Right ventricle myocardium superior (tissue), 1 donor: ENCODE measurements around the gene RAB14. TPM values are rescaled to one million over a fixed set of nuclear protein-coding genes. Genes with fewer than 3 reads are reported as not detected.

Experiments
- ATAC-seq: fragments of 200-7000 bp; cut with Tn5 transposase; one replicate; pipeline ENCODE4 v1.9.1; 2020; ENCODE audit warnings: mild to moderate bottlenecking; ENCODE audit not compliant: poor library complexity
- DNase-seq: peaks from one replicate; pipeline ENCODE4 v3.0.0-alpha.2; 2020
- intact Hi-C: fragments of 100-400 bp; cut with DNase I; formaldehyde crosslinking; loops from one replicate; pipeline ENCODE4 v1.11.2; 2022
- total RNA-seq: library from RNA; stranded (reverse); fragmentation: NEBNext Ultra II Directional; extraction: Animal tissue kit (Norgen Biotek cat#: 25700); gene quantifications from one replicate; pipeline ENCODE4 v1.2.1, GENCODE V29; 2021
- donor health status: DM: no; HTN: yes; CAD: no; lungs with severe emphysema.

RAB14 gene
- total RNA-seq, 1 donor from 2014 or later: 53.3 TPM

GRCh38 chr9:121178676-121179372 is 22.8 kb downstream of the RAB14 start:
- intact Hi-C loops: no loop called here
- ATAC-seq (no peak), DNase-seq (no peak)

DNA sequence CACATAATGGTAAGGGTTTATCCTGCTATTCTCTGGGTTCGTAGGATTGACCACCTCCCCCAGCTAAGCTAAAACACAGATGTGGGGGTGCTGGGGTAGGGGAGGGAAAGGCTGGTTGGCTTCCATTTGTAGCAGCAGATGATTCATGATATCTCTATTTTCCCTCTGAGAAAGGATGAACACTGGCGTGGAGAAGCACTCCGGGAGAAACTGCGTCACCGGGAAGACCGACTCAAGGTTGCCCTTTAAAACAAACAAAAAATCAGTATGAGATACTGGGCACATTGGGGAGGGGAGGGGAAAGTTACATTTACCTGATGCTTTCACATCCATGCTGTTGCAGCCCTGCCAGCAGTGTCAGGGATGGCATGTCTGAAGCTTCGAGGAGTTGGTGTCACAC is 28.2 kb downstream of the RAB14 start:
- intact Hi-C loops: no loop called here
- ATAC-seq (no peak), DNase-seq (no peak)

GRCh38 chr9:121172726-121173487 is 28.8 kb downstream of the RAB14 start:
- intact Hi-C loops: no loop called here
- ATAC-seq (no peak), DNase-seq (no peak)

GRCh38 chr9:121171236-121171635 is 30.4 kb downstream of the RAB14 start:
- DNase-seq (no peak), ATAC-seq (no peak)
- intact Hi-C loops: no loop called here

GRCh38 chr9:121169094-121169601 is 32.5 kb downstream of the RAB14 start:
- ATAC-seq (peak; percentile 63), DNase-seq (no peak)
- intact Hi-C loops: no loop called here

DNA sequence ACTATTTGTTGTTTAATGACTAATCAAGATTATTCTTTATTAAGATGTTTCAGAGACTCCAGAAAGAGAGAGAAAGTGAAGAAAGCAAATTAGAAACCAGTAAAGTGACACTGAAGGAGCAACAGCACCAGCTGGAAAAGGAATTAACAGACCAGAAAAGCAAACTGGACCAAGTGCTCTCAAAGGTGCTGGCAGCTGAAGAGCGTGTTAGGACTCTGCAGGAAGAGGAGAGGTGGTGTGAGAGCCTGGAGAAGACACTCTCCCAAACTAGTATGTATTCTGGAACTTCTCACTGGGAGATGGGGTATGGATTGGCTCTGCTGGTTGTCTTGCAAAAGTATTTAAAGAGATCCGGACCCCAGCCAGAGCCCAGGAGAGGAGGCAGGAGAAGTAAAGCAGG is 33.6 kb downstream of the RAB14 start:
- DNase-seq (no peak), ATAC-seq (no peak)
- intact Hi-C loops: no loop called here

GRCh38 chr9:121160025-121160424 is 41.6 kb downstream of the RAB14 start:
- intact Hi-C loops: no loop called here
- ATAC-seq (no peak), DNase-seq (no peak)

- ATAC-seq (no peak), DNase-seq (no peak)
- intact Hi-C loops: no loop called here
Observed at GRCh38 chr9:121157939-121158338, 43.7 kb downstream of the RAB14 start.

DNA sequence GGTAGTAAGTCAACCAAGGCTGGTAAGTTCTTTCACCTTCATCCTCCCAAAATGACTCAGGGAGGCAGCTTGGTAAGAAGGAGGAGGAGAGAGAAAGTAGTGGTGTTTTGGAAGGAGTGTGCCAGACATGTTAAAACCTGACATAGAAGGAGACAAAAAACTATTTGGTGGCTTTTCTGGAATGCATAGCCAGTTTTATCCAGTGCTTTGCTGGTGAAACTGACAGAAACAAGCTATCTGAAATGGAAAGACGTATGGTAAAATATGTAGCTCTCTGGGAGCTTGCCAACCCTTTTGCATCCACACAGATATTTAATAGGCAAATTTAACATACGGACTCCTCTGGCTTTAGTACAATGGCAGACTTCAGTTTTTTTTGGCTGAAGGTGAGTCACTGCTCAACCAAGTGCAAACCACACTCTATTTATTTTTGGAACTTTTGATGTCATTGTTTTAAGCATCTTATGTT is 45.4 kb downstream of the RAB14 start:
- intact Hi-C loops: no loop called here
- no peak for DNase-seq
- ATAC-seq: no peak

- intact Hi-C loops: no loop called here
- no peak for DNase-seq
- no peak for ATAC-seq
Observed at GRCh38 chr9:121154782-121155181, 46.9 kb downstream of the RAB14 start.

- intact Hi-C loops: no loop called here
- no peak for DNase-seq
- no peak for ATAC-seq
Observed at GRCh38 chr9:121153642-121154041, 48.0 kb downstream of the RAB14 start.

DNA sequence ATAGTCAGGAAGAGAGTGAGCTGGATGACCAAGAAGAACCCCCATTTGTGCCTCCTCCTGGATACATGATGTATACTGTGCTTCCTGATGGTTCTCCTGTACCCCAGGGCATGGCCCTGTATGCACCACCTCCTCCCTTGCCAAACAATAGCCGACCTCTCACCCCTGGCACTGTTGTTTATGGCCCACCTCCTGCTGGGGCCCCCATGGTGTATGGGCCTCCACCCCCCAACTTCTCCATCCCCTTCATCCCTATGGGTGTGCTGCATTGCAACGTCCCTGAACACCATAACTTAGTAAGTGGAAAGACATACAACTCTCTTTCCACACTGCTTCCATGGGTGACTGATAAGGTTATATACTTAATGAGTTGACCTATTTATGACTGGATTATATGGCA is 51.5 kb downstream of the RAB14 start:
- DNase-seq: no peak
- intact Hi-C loops: no loop called here
- no peak for ATAC-seq

DNA sequence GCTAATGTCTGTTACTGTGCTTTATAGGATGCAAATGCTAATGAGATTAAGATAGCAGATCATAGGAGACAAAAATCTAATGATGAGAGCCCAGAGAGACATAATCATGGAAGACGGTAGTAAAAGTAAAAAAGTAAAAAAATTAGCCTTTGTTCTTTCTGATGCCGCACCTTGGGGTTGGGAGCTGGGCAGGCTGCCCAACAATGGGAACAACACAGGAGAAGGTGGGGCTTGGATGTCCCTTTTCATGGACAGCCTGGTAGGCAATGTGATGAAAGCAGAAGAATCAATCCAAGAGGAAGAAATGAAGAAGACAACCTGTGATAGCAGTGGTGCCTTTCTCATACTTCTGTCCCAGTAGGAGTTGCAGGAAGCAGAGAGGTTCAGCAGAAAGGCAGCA is 57.2 kb downstream of the RAB14 start:
- DNase-seq: no peak
- no peak for ATAC-seq
- intact Hi-C loops: no loop called here

DNA sequence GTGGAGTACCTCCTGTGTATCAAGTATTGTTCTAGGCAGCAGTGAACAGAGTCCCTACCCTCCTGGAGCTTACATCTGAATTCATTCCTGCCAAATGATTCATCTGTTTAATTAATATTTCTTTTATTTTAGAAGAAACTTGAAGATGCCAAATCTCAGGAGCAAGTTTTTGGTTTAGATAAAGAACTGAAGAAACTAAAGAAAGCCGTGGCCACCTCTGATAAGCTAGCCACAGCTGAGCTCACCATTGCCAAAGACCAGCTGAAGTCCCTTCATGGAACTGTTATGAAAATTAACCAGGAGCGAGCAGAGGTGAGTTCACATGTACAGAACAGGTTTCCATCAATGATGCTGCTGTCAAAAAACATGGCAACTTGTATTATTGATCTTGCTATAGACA is 57.9 kb downstream of the RAB14 start:
- intact Hi-C loops: no loop called here
- DNase-seq (no peak), ATAC-seq (no peak)

DNA sequence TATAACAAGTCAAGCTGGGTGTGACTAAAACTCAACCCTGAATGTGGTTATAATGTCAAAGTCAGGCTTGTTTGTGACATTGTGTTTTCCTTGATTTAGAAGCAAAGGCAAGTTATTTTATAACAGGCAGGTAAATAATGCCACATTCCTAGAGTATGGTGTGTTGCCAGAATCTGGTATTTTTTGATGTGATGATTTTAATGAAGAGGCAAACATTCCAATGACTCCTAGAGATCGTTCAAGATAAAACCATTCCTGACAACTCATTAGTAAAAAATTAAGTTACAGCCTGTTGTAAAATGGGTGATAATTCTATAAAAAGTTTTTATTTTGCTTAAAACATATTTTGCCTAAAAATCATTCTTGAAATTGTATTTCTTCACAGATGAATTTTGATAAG is 60.0 kb downstream of the RAB14 start:
- ATAC-seq (no peak), DNase-seq (no peak)
- intact Hi-C loops: no loop called here

DNA sequence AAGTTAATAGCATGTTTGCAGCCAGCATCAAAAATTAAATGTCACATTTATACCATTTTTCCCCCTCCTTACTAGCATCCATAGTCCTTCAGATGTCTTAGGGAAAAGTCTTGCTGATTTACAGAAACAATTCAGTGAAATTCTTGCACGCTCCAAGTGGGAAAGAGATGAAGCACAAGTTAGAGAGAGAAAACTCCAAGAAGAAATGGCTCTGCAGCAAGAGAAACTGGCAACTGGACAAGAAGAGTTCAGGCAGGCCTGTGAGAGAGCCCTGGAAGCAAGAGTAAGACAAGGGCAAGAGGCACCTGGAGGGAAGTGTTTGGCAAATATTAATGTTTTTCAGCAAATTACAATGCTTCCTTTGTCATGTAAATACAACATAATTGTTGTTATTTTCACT is 60.4 kb downstream of the RAB14 start:
- no peak for ATAC-seq
- no peak for DNase-seq
- intact Hi-C loops: no loop called here

GRCh38 chr9:121140162-121140561 is 61.5 kb downstream of the RAB14 start:
- DNase-seq (no peak), ATAC-seq (no peak)
- intact Hi-C loops: no loop called here

DNA sequence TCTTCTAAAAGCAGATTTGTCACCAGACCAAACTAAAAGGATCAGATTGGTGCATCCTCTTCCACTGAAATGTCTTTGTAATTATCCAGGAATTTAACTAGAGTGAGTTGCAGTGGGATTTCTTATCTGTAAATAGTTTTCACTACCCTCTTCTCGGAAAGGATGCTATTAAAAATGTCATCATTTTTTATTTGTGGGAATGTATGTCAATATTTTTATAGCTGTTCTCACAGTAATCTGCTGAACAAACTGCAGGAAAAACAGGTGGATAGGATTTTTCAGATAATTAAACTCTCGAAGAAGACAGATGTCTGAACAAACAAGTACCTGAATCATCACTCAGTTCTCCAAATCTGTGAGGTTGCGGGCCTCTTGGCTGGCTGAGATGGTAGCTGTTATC is 62.7 kb downstream of the RAB14 start:
- ATAC-seq (no peak), DNase-seq (no peak)
- intact Hi-C loops: no loop called here

GRCh38 chr9:121138561-121138960 is 63.1 kb downstream of the RAB14 start:
- ATAC-seq (no peak), DNase-seq (no peak)
- intact Hi-C loops: no loop called here

- DNase-seq (no peak), ATAC-seq (no peak)
- intact Hi-C loops: no loop called here
Observed at GRCh38 chr9:121135642-121136041, 66.0 kb downstream of the RAB14 start.
